ENCODE data around the gene CHST6. TPM values are rescaled to one million over a fixed set of nuclear protein-coding genes. Genes with fewer than 3 reads are reported as not detected.

Gene CHST6
- total and polyA plus RNA-seq, 2 of the 8 experiments (the other 6 are each of a cell fraction or from before 2014, with no cell fraction given) = 18.2 to 25.4 TPM

- Histone ChIP-seq H3K4me2 (ENCODE audit: insufficient read depth in 1 of 2, low read depth in 2 of 2, low read length in 2 of 2) (no peak overlapping the region), H2AK5ac (ENCODE audit: low read depth, low read length) (no peak overlapping the region), H3K9me3 (ENCODE audit: insufficient read depth in 2 of 2, low read depth in 1 of 2, low read length in 1 of 2) (no peaks in the 10 kb centered on the region), H3K27me3 (replicated peaks in 1 of 4; ENCODE audit: control insufficient read depth in 3 of 4, extremely low read depth in 1 of 4, insufficient read depth in 3 of 4, low read length in 3 of 4) (no peaks in the 10 kb centered on the region), H3K18ac (ENCODE audit: extremely low read depth, low read length) (no peak overlapping the region), H2BK12ac (ENCODE audit: low read depth, low read length) (no peak overlapping the region), H3K23ac (ENCODE audit: insufficient read length) (no peak overlapping the region), H2BK20ac (ENCODE audit: low read length) (no peak overlapping the region), H3K14ac (ENCODE audit: insufficient read length) (no peak overlapping the region), H2BK15ac (ENCODE audit: low read length) (no peak overlapping the region), H2BK5ac (ENCODE audit: low read depth, low read length) (no peak overlapping the region), H4K8ac (ENCODE audit: extremely low read depth, insufficient read depth, low read length) (no peak overlapping the region), H2AFZ (ENCODE audit: low read length) (no peak overlapping the region), H3K36me3 (ENCODE audit: control insufficient read depth in 2 of 4, insufficient read depth in 4 of 4, low read length in 3 of 4) (peaks cover 0 to 9% (median 4%) of the 10 kb centered on the region in 4 experiments; a peak in 2 of 8 replicates), H3K9ac (replicated peaks in 1 of 4; ENCODE audit: extremely low read depth in 1 of 4, low read depth in 3 of 4, low read length in 3 of 4) (no peak overlapping the region; a peak in 1 of 7 replicates), H3K79me2 (ENCODE audit: control insufficient read depth in 1 of 2, insufficient read depth in 2 of 2, low read length in 2 of 2) (peaks cover 12 to 86% of the 10 kb centered on the region in 2 experiments), H3K4me1 (replicated peaks in 1 of 4; ENCODE audit: control insufficient read depth in 3 of 4, insufficient read depth in 4 of 4, low read length in 3 of 4) (peaks cover 3 to 6% (median 4%) of the 10 kb centered on the region in 4 experiments; a peak in 6 of 7 replicates), H3K4ac (replicated peaks; ENCODE audit: insufficient read length, low read depth, low read length) (no peak overlapping the region), H4K91ac (replicated peaks; ENCODE audit: insufficient read length, low read length) (no peak overlapping the region), H4K20me1 (replicated peaks in 1 of 2; ENCODE audit: control insufficient read depth in 1 of 2, insufficient read depth in 2 of 2, low read length in 2 of 2) (peaks cover 7 to 23% of the 10 kb centered on the region in 2 experiments), H3K56ac (replicated peaks; ENCODE audit: insufficient read length, low read depth, low read length) (no peak overlapping the region), H3K79me1 (ENCODE audit: low read depth, low read length) (peaks cover 13% of the 10 kb centered on the region), H3K27ac (ENCODE audit: low read depth, low read length) (no peak overlapping the region), H4K5ac (ENCODE audit: insufficient read length, low read depth, low read length) (no peak overlapping the region), H3K23me2 (ENCODE audit: low read depth, low read length) (no peaks in the 10 kb centered on the region), H2BK120ac (replicated peaks; ENCODE audit: low read depth, low read length) (no peak overlapping the region), H3K4me3 (ENCODE audit: extremely low read depth in 1 of 4, insufficient read depth in 2 of 4, low read depth in 3 of 4, low read length in 4 of 4) (no peak overlapping the region)
- ChIA-PET POLR2A (ENCODE audit: partially characterized antibody) (interaction anchor here (0.8 to 3.7 kb wide), 4 partner anchors 11 to 106 kb away, joined by 3 to 21 read pairs (median 6); partner anchors contain the start of gene CFDP1), CTCF (ENCODE audit: partially characterized antibody) (interaction anchor here (0.6 to 2.7 kb wide), 16 partner anchors 8 to 236 kb away, joined by 3 to 16 read pairs (median 4); partner anchors contain the start of gene TMEM170A)
- WGBS, 2 experiments (ENCODE audit: extremely low coverage in 1 of 2, insufficient coverage in 1 of 2, insufficient read length in 1 of 2, insufficient replicate concordance in 2 of 2, low coverage in 1 of 2, low lambda C conversion rate in 2 of 2, missing lambda C conversion rate in 1 of 2) = 73% methylated on average over 5 of the region's 5 CpGs; no CpG with 5 or more reads in 1 of the 2 experiments
- DNase-seq (ENCODE audit: low read depth in 1 of 2, low spot score in 2 of 2) = no peak
- TF ChIP-seq RFX5 (IDR thresholded peaks at IDR 0.05; ENCODE audit: borderline replicate concordance, low read depth, low read length) = no peak
- TF ChIP-seq POU5F1 (IDR thresholded peaks at IDR 0.05; ENCODE audit: low read depth, low read length) = no peak
- TF ChIP-seq MAFK (IDR thresholded peaks at IDR 0.05; ENCODE audit: low read depth, low read length) = no peak
- TF ChIP-seq ZNF274 (IDR thresholded peaks at IDR 0.05; ENCODE audit: borderline replicate concordance, extremely low read depth, low read length) = no peak
- TF ChIP-seq EGR1 (IDR thresholded peaks at IDR 0.05; ENCODE audit: borderline replicate concordance, low read depth, low read length) = no peak
- TF ChIP-seq TCF12 (IDR thresholded peaks at IDR 0.05; ENCODE audit: low read depth, low read length) = no peak
- no peak for TF ChIP-seq SIX5 (IDR thresholded peaks at IDR 0.05; ENCODE audit: low read depth, low read length)
- TF ChIP-seq KDM5A (IDR thresholded peaks at IDR 0.05; ENCODE audit: low read length) = no peak
- TF ChIP-seq GABPA (IDR thresholded peaks at IDR 0.05; ENCODE audit: borderline replicate concordance, insufficient read depth, low read length) = no peak
- no peak for FAIRE-seq
Observed at GRCh38 chr16:75455677-75456076, 39.6 kb downstream of the CHST6 start.
